Vagina (tissue), 2 donors: ENCODE results near the gene TP53AIP1. TPM values are rescaled to one million over a fixed set of nuclear protein-coding genes. Genes with fewer than 3 reads are reported as not detected.
"Not testable (repeated sequence)": the region's sequence is repeated elsewhere in the genome, so short reads cannot be mapped to it uniquely, and the experiment has no call there.

ENCODE experiments used
- DNase-seq, 2 donors: peaks; one replicate each; pipeline ENCODE4 v3.0.0-alpha.2; 2017; ENCODE audit errors: extremely low spot score in 2 of 2
- H3K27ac ChIP-seq: fragments of 200-600 bp; sonication (generic); one replicate; pipeline ENCODE4 v1.5.1; 2019
- H3K27me3 ChIP-seq: fragments of 200-600 bp; sonication (generic); one replicate; pipeline ENCODE4 v1.5.1; 2019
- H3K36me3 ChIP-seq, 2 donors: fragments of 200-600 bp; sonication (generic); one replicate each; pipeline ENCODE4 v1.5.1; 2017 to 2019
- H3K4me1 ChIP-seq: fragments of 200-600 bp; sonication (generic); one replicate; pipeline ENCODE4 v1.5.1; 2019
- H3K4me3 ChIP-seq, 2 donors: fragments of 200-600 bp; sonication (generic); 1 replicate in 1 of 2; 2 replicates in 1 of 2; pipeline ENCODE4 v1.5.1; 2016 to 2019
- H3K9me3 ChIP-seq: fragments of 200-600 bp; sonication (generic); one replicate; pipeline ENCODE4 v1.5.1; 2019
- POLR2A ChIP-seq, 2 donors: fragments of 450-650 bp; IDR thresholded peaks; one replicate each; pipeline ENCODE4 v1.6.1; 2017; ENCODE audit warnings: antibody characterized with exemption in 2 of 2, mild to moderate bottlenecking in 2 of 2, moderate library complexity in 2 of 2
- POLR2AphosphoS5 ChIP-seq, 2 donors: sonication (generic); formaldehyde crosslinking; IDR thresholded peaks; one replicate each; pipeline ENCODE4 v1.9.0; 2017; ENCODE audit warnings: antibody characterized with exemption in 2 of 2, mild to moderate bottlenecking in 2 of 2, low read depth in 1 of 2; ENCODE audit not compliant: insufficient read depth in 1 of 2
- intact Hi-C: fragments of 100-400 bp; cut with DNase I; formaldehyde crosslinking; loops from one replicate; pipeline ENCODE4 v1.15.1; 2023
- total RNA-seq: library from RNA; depleted of rRNA; stranded (reverse); fragments of >200 nt; gene quantifications from one replicate; pipeline ENCODE4 v1.2.3, GENCODE V29; 2016
- TF ChIP-seq, protein P1 (sequence below), 3 experiments: fragments of 450-650 bp in 2 of 3; fragments of 200-600 bp in 1 of 3; sonication (generic) in 1 of 3; IDR thresholded peaks; one replicate each; pipeline ENCODE4 v1.5.1; 2017 to 2019; ENCODE audit warnings: antibody characterized with exemption in 3 of 3, mild to moderate bottlenecking in 2 of 3, moderate library complexity in 2 of 3

The TP53AIP1 gene
- total RNA-seq, 1 donor from 2014 or later, result 3.7 TPM

DNA sequence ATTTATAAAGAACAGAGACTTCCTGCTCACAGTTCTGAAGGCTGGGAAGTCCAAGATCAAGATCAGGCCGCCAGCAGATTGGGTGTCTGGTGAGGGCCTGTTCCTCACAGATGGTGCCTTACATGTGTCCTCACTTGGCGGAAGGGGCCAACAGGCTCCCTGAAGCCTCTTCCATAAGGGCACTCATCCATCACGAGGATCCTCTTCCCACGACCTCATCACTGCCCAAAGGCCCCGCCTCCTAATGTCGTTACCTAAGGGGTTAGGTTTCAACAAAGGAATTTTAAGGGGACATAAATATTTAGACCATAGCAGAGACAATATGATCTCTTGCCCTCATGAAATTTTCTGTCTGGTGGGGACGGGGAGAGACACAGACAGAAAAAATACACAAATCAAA is 18.6 kb downstream of the TP53AIP1 start:
- Histone ChIP-seq H3K36me3 (no peaks in the 10 kb centered on the region), H3K27ac (no peak overlapping the region), H3K27me3 (no peaks in the 10 kb centered on the region), H3K9me3 (no peaks in the 10 kb centered on the region), H3K4me1 (no peaks in the 10 kb centered on the region), H3K4me3 (no peak overlapping the region)
- DNase-seq, result no peak
- TF ChIP-seq POLR2AphosphoS5 (IDR thresholded peaks at IDR 0.05; ENCODE audit: insufficient read depth in 1 of 2, low read depth in 1 of 2), result no peak
- TF ChIP-seq, protein P1, sequence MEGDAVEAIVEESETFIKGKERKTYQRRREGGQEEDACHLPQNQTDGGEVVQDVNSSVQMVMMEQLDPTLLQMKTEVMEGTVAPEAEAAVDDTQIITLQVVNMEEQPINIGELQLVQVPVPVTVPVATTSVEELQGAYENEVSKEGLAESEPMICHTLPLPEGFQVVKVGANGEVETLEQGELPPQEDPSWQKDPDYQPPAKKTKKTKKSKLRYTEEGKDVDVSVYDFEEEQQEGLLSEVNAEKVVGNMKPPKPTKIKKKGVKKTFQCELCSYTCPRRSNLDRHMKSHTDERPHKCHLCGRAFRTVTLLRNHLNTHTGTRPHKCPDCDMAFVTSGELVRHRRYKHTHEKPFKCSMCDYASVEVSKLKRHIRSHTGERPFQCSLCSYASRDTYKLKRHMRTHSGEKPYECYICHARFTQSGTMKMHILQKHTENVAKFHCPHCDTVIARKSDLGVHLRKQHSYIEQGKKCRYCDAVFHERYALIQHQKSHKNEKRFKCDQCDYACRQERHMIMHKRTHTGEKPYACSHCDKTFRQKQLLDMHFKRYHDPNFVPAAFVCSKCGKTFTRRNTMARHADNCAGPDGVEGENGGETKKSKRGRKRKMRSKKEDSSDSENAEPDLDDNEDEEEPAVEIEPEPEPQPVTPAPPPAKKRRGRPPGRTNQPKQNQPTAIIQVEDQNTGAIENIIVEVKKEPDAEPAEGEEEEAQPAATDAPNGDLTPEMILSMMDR (IDR thresholded peaks at IDR 0.05), result no peak
- no peak for TF ChIP-seq POLR2A (IDR thresholded peaks at IDR 0.05)
- intact Hi-C loops, result no loop called here

DNA sequence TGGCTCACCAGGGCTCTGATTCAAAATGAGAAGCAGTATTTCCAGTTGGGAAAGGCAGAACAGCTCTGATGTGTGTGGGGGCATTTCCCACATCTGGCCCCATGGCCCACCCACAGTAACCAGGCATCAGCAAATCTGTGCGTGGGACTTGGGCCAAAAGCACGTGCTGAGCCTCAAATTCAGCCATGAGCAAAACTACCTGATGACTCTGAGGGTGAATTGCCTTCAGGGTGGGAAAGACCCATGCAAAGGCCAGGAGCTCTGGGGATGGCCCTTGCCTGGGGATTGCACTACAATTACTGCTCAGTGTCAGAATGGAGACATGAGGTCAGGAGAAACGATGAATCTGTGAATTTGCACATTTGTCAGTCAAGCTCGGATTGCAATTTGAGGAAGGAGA is 20.9 kb downstream of the TP53AIP1 start:
- no peaks in the 10 kb centered on the region for H3K36me3 ChIP-seq
- no peak for DNase-seq
- intact Hi-C loops, result no loop called here
- H3K4me3 ChIP-seq, result no peak overlapping the region
- H3K9me3 ChIP-seq, result no peaks in the 10 kb centered on the region
- TF ChIP-seq POLR2A (IDR thresholded peaks at IDR 0.05) (no peak), POLR2AphosphoS5 (IDR thresholded peaks at IDR 0.05; ENCODE audit: insufficient read depth in 1 of 2, low read depth in 1 of 2) (no peak)
- TF ChIP-seq, protein P1 (IDR thresholded peaks at IDR 0.05), result no peak
- H3K4me1 ChIP-seq, result no peaks in the 10 kb centered on the region
- no peak overlapping the region for H3K27ac ChIP-seq
- no peaks in the 10 kb centered on the region for H3K27me3 ChIP-seq

DNA sequence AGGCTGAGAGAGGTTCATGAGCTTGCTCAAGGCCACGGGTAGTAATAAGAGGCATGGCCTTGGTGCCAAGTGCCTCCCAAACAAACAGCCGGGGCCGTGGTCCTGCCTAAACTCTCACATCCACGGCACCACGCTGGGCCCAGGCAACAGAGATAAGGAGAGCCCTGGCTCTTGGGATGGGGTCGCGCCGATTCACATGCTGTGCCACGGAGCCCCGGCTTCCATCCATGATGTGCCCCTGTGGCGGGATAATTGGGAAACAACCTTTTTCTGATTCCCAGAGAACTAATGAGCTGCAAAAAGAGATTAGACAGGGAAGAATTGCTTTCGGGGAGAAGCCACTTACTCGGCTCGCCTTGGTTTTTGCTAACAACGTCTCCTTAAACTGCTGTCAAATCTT is 22.0 kb downstream of the TP53AIP1 start:
- no peaks in the 10 kb centered on the region for H3K36me3 ChIP-seq
- H3K27me3 ChIP-seq, result no peaks in the 10 kb centered on the region
- no peak overlapping the region for H3K27ac ChIP-seq
- H3K4me1 ChIP-seq, result no peaks in the 10 kb centered on the region
- no peaks in the 10 kb centered on the region for H3K9me3 ChIP-seq
- TF ChIP-seq, protein P1 (IDR thresholded peaks at IDR 0.05), result no peak
- TF ChIP-seq POLR2AphosphoS5 (IDR thresholded peaks at IDR 0.05; ENCODE audit: insufficient read depth in 1 of 2, low read depth in 1 of 2), result no peak
- TF ChIP-seq POLR2A (IDR thresholded peaks at IDR 0.05), result no peak
- no peak overlapping the region for H3K4me3 ChIP-seq
- DNase-seq, result no peak
- intact Hi-C loops, result no loop called here

DNA sequence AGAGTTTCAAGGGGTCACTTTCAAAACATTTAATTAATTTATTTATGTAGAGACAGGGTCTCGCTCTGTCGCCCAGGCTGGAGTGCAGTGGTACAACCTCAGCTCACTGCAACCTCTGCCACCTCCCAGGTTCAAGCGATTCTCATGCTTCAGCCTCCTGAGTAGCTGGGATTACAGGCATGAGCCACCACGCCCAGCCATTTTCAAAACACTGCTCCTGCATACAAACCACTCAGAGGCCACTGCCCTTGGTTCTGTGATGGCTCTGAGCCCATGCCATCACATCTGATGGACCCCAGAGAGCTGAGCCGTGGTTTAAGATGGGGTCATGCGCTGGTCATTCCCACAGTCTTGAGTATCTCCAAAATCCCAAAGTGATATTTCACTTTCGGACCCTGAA is 23.0 kb downstream of the TP53AIP1 start:
- H3K9me3 ChIP-seq, H3K4me1 ChIP-seq, intact Hi-C loops, H3K27me3 ChIP-seq, H3K4me3 ChIP-seq, H3K36me3 ChIP-seq, DNase-seq, H3K27ac ChIP-seq: not testable (repeated sequence)

DNA sequence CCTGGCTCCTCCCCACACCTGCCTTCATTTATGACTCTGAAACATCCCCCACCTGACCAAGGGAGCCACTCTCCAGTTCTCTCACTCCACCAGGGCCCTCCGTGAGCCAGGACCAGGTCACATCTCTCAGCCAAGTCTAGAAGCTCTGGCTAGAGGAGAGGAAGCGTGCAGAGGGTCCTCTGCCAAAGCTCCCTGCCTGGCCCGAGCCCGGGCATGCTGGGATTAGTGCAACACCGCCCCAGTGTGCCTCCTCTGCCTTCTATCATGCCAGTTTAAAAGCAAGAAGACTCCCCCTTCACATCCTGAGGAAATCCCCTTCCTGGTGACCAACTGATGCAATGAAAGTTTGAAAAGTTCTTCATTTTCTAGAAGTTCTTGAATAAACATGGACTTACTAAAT is 23.5 kb downstream of the TP53AIP1 start:
- no peak overlapping the region for H3K27ac ChIP-seq
- no peak overlapping the region for H3K4me3 ChIP-seq
- DNase-seq, result no peak
- H3K27me3 ChIP-seq, result no peaks in the 10 kb centered on the region
- intact Hi-C loops, result no loop called here
- TF ChIP-seq, protein P1 (IDR thresholded peaks at IDR 0.05), result no peak
- TF ChIP-seq POLR2AphosphoS5 (IDR thresholded peaks at IDR 0.05; ENCODE audit: insufficient read depth in 1 of 2, low read depth in 1 of 2), result no peak
- TF ChIP-seq POLR2A (IDR thresholded peaks at IDR 0.05), result no peak
- H3K9me3 ChIP-seq, result no peaks in the 10 kb centered on the region
- H3K36me3 ChIP-seq, result no peaks in the 10 kb centered on the region
- H3K4me1 ChIP-seq, result peaks cover 2% of the 10 kb centered on the region
